ENCODE measurements around the gene MAPRE3. TPM values are rescaled to one million over a fixed set of nuclear protein-coding genes. Genes with fewer than 3 reads are reported as not detected.

Gene MAPRE3
- total RNA-seq, 4 donors from 2014 or later: 8.5 to 18.6 (median 12.4) TPM

DNA sequence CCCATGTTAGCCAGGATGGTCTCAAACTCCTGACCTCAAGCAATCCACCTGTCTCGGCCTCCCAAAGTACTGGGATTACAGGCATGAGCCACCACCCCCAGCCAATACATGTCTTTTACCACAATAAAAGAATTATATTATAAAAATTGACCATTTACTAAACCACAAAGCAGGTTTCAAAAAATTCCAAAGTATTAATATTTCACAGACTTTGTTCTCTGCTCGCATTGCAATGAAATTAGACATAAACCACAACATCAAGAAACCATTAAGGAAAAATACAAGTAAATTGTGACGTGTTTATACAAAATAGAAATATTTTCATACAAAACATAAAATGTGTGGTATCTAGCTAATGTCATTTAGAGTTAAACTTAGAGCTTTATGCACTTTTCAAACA, 13.4 kb upstream of the MAPRE3 start:
- Histone ChIP-seq H3K36me3 (no peaks in the 10 kb centered on the region), H3K27ac (no peak overlapping the region), H3K27me3 (peaks cover 69% of the 10 kb centered on the region), H3K4me3 (no peak overlapping the region), H3K9me3 (no peaks in the 10 kb centered on the region), H3K4me1 (peaks cover 0 to 8% (median 0%) of the 10 kb centered on the region in 3 donors)
- 56 to 76% methylated on average over 2 to 3 of the region's 3 CpGs for WGBS, 2 donors (ENCODE audit: low coverage in 1 of 2)
- ATAC-seq: no peak
- no peak for TF ChIP-seq POLR2A (IDR thresholded peaks at IDR 0.05)
- no peak for TF ChIP-seq POLR2AphosphoS5 (IDR thresholded peaks at IDR 0.05)
- no peak for TF ChIP-seq EP300 (IDR thresholded peaks at IDR 0.05)
- TF ChIP-seq, protein P1, sequence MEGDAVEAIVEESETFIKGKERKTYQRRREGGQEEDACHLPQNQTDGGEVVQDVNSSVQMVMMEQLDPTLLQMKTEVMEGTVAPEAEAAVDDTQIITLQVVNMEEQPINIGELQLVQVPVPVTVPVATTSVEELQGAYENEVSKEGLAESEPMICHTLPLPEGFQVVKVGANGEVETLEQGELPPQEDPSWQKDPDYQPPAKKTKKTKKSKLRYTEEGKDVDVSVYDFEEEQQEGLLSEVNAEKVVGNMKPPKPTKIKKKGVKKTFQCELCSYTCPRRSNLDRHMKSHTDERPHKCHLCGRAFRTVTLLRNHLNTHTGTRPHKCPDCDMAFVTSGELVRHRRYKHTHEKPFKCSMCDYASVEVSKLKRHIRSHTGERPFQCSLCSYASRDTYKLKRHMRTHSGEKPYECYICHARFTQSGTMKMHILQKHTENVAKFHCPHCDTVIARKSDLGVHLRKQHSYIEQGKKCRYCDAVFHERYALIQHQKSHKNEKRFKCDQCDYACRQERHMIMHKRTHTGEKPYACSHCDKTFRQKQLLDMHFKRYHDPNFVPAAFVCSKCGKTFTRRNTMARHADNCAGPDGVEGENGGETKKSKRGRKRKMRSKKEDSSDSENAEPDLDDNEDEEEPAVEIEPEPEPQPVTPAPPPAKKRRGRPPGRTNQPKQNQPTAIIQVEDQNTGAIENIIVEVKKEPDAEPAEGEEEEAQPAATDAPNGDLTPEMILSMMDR (IDR thresholded peaks at IDR 0.05): no peak

- Histone ChIP-seq H3K36me3 (no peaks in the 10 kb centered on the region), H3K27me3 (peaks cover 69% of the 10 kb centered on the region), H3K27ac (no peak overlapping the region), H3K4me1 (peaks cover 0 to 8% (median 0%) of the 10 kb centered on the region in 3 donors), H3K9me3 (no peaks in the 10 kb centered on the region), H3K4me3 (no peak overlapping the region)
- WGBS, 2 donors (ENCODE audit: low coverage in 1 of 2): 34 to 58% methylated on average over 3 of the region's 3 CpGs
- no peak for ATAC-seq
- TF ChIP-seq POLR2AphosphoS5 (IDR thresholded peaks at IDR 0.05) (no peak), EP300 (IDR thresholded peaks at IDR 0.05) (no peak)
- TF ChIP-seq, protein P1 (IDR thresholded peaks at IDR 0.05): no peak
Measured at GRCh38 chr2:26957534-26957933, 12.9 kb upstream of the MAPRE3 start.

GRCh38 chr2:26959331-26959730, 11.1 kb upstream of the MAPRE3 start:
- no peak for TF ChIP-seq POLR2A (IDR thresholded peaks at IDR 0.05)
- no peak for TF ChIP-seq EP300 (IDR thresholded peaks at IDR 0.05)
- TF ChIP-seq POLR2AphosphoS5 (IDR thresholded peaks at IDR 0.05): no peak
- TF ChIP-seq, protein P1 (IDR thresholded peaks at IDR 0.05): no peak
- WGBS, 2 donors (ENCODE audit: low coverage in 1 of 2): no CpG with 5 or more reads among the region's 2 CpGs
- no peak overlapping the region for H3K4me3 ChIP-seq
- H3K36me3 ChIP-seq: no peaks in the 10 kb centered on the region
- H3K27ac ChIP-seq: no peak overlapping the region
- H3K9me3 ChIP-seq: no peaks in the 10 kb centered on the region
- peaks cover 62% of the 10 kb centered on the region for H3K27me3 ChIP-seq
- H3K4me1 ChIP-seq: peaks cover 0 to 8% (median 0%) of the 10 kb centered on the region in 3 donors
- ATAC-seq: no peak

DNA sequence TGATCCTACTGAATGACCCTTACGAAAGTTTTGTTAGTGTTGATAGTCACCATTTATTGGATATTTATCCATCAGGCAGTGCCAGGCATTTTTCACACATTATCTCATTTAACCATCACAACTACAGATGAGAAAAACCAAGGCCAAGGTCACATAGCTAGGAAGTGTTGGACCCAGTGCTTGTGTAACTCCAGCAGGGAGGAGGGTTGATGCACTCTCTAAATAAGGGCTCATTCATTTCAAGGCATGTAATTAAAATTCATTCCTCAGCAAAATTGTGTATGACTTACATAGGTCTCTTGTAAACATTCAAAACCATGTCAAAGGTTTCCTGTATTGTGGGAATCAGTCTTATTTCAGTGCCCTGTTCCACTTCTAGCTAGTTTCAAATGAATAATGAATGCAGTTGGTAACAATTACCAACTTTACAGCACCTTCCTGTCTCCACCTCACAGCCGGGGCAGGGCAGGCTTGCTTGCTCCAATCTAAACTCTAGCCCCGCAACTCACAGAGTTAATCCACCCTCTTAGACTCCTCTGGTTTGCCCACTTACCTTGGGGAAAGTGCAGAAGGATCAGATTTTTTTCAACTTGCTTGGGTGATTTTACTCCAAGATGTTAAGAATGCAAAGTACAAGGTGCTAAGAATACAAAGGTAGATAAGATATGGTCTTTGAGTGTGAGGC, 5.8 kb upstream of the MAPRE3 start:
- Histone ChIP-seq H3K27ac (no peak overlapping the region), H3K27me3 (peaks cover 16% of the 10 kb centered on the region), H3K4me1 (peaks cover 0 to 9% (median 0%) of the 10 kb centered on the region in 3 donors), H3K9me3 (no peaks in the 10 kb centered on the region), H3K36me3 (no peaks in the 10 kb centered on the region), H3K4me3 (no peak overlapping the region)
- TF ChIP-seq POLR2AphosphoS5 (IDR thresholded peaks at IDR 0.05) (no peak), POLR2A (IDR thresholded peaks at IDR 0.05) (no peak), EP300 (IDR thresholded peaks at IDR 0.05) (no peak)
- TF ChIP-seq, protein P1 (IDR thresholded peaks at IDR 0.05): no peak
- WGBS, 2 donors (ENCODE audit: low coverage in 1 of 2): 45 to 47% methylated on average over 3 of the region's 3 CpGs
- no peak for ATAC-seq

DNA sequence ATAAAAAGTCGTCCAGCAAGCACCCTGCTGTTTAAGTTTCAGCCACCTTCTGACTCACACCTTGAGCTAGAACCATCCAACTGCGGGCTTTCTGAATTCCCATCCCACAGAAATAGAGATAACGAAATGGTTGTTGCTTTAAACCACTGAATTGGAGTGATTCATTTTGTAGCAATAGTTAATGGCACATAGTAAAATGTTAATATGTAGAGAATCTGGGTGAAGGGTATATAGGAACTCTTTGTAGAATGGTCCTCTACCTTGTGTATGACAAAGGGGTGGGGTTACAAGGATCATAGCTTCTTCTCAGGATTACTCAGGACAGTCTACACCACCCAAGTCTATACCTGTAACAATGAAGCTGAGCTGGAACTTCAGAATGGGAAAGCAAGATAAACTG, 2.4 kb upstream of the MAPRE3 start:
- TF ChIP-seq, protein P1 (IDR thresholded peaks at IDR 0.05): no peak
- TF ChIP-seq POLR2AphosphoS5 (IDR thresholded peaks at IDR 0.05) (no peak), POLR2A (IDR thresholded peaks at IDR 0.05) (no peak), EP300 (IDR thresholded peaks at IDR 0.05) (no peak)
- Histone ChIP-seq H3K36me3 (no peaks in the 10 kb centered on the region), H3K27me3 (no peaks in the 10 kb centered on the region), H3K27ac (no peak overlapping the region), H3K4me1 (peaks cover 0 to 30% (median 12%) of the 10 kb centered on the region in 3 donors), H3K9me3 (no peaks in the 10 kb centered on the region), H3K4me3 (no peak overlapping the region)
- WGBS, 2 donors (ENCODE audit: low coverage in 1 of 2): 70 to 72% methylated on average over 3 of the region's 3 CpGs
- ATAC-seq: no peak
